RWPE2 (cell line): ENCODE measurements around the gene PDE6B.

Experiments used
- ATAC-seq: fragments of 200-7000 bp; cut with Tn5 transposase; 3 replicates; pipeline ENCODE4 v1.9.1; 2021; ENCODE audit warnings: low read depth
- DNase-seq: peaks from one replicate; pipeline ENCODE4 v3.0.0-alpha.2; 2020; ENCODE audit warnings: low spot score
- H3K27ac ChIP-seq: fragments of 450-650 bp; 2 replicates; pipeline ENCODE4 v1.5.1; 2017; ENCODE audit warnings: mild to moderate bottlenecking; ENCODE audit not compliant: poor library complexity, severe bottlenecking
- H3K27me3 ChIP-seq: fragments of 250-450 bp; sonication (Bioruptor Pico); 2 replicates; pipeline ENCODE4 v1.5.1; 2021; ENCODE audit warnings: mild to moderate bottlenecking, moderate library complexity; ENCODE audit not compliant: insufficient read depth, poor library complexity, severe bottlenecking
- H3K36me3 ChIP-seq: fragments of 250-450 bp; sonication (Bioruptor Pico); 2 replicates; pipeline ENCODE4 v1.5.1; 2020; ENCODE audit warnings: low read depth, mild to moderate bottlenecking, moderate library complexity
- H3K4me1 ChIP-seq: fragments of 250-450 bp; sonication (Bioruptor Pico); 2 replicates; pipeline ENCODE4 v1.5.1; 2021; ENCODE audit warnings: mild to moderate bottlenecking, moderate library complexity; ENCODE audit not compliant: insufficient read depth, poor library complexity, severe bottlenecking
- H3K4me3 ChIP-seq: fragments of 250-450 bp; sonication (Bioruptor Pico); 2 replicates; pipeline ENCODE4 v1.5.1; 2021; ENCODE audit warnings: mild to moderate bottlenecking, moderate library complexity; ENCODE audit not compliant: severe bottlenecking
- H3K9me3 ChIP-seq: fragments of 250-450 bp; sonication (Bioruptor Pico); 2 replicates; pipeline ENCODE4 v1.5.1; 2021; ENCODE audit warnings: mild to moderate bottlenecking, moderate library complexity; ENCODE audit not compliant: severe bottlenecking
- TF ChIP-seq, protein P1 (sequence below): fragments of 450-650 bp; IDR thresholded peaks from one replicate; pipeline ENCODE4 v1.5.1; 2017; ENCODE audit warnings: mild to moderate bottlenecking, moderate library complexity; ENCODE audit not compliant: poor library complexity, severe bottlenecking

Gene PDE6B

DNA sequence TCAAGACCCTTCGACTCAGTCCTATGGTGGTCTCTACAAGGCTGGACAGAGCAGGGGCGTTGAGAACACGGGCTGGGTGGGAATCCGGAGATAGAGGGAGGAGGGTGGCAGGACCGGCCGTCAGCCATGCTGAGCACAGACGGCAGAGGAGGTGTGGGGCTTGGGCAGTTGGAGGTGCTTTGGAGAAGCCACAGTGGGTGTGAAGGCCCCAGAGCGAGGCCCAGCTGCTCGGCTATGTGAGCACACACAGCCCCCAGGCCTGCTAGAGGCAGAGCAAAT, 4.2 kb downstream of the PDE6B start:
- H3K36me3 ChIP-seq: no peaks in the 10 kb centered on the region
- H3K4me1 ChIP-seq: no peaks in the 10 kb centered on the region
- H3K4me3 ChIP-seq: no peak overlapping the region
- H3K27ac ChIP-seq: no peak overlapping the region
- ATAC-seq (no peak), DNase-seq (no peak)
- no peaks in the 10 kb centered on the region for H3K9me3 ChIP-seq
- TF ChIP-seq, protein P1, sequence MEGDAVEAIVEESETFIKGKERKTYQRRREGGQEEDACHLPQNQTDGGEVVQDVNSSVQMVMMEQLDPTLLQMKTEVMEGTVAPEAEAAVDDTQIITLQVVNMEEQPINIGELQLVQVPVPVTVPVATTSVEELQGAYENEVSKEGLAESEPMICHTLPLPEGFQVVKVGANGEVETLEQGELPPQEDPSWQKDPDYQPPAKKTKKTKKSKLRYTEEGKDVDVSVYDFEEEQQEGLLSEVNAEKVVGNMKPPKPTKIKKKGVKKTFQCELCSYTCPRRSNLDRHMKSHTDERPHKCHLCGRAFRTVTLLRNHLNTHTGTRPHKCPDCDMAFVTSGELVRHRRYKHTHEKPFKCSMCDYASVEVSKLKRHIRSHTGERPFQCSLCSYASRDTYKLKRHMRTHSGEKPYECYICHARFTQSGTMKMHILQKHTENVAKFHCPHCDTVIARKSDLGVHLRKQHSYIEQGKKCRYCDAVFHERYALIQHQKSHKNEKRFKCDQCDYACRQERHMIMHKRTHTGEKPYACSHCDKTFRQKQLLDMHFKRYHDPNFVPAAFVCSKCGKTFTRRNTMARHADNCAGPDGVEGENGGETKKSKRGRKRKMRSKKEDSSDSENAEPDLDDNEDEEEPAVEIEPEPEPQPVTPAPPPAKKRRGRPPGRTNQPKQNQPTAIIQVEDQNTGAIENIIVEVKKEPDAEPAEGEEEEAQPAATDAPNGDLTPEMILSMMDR: no peak
- no peaks in the 10 kb centered on the region for H3K27me3 ChIP-seq

DNA sequence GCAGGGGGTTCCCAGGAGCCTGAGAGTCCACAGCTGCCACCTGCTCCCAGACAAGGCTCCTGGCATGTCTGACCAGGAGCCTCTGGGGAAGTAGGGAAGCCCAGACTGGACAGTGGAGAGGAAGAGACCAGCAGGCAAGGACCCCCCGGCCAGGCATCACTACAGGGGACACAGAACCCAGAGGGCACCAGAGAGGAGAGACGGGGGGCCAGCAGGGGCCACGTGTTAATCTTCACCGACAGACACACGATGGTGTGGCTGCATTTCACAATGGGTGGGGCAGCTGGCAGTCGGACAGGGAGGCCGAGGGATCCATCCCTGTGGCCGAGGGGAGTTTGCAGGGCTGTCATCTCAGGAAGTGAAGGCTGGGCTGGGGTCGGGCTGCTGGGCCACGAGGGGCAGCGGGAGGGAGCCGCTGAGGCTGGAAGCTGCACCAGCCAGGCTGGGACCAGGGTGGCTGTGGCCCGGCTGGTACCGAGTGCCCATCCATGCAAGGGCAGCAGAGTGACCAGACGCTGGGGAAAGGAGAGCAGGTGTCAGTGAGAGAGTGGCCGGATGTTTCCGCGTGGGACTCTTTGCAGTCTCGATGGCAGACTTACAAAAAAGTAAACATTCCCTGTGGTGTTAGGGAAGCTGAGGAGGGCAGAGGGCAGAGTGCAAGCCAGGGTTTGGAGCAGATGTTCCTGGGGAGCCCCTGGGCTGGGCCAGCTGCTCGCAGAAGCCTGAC, 4.7 kb downstream of the PDE6B start:
- DNase-seq (peak; percentile 60), ATAC-seq (no peak; the same call in 2 of the 3 replicates)
- no peaks in the 10 kb centered on the region for H3K36me3 ChIP-seq
- no peak overlapping the region for H3K4me3 ChIP-seq
- H3K4me1 ChIP-seq: no peaks in the 10 kb centered on the region
- TF ChIP-seq, protein P1: no peak
- no peaks in the 10 kb centered on the region for H3K9me3 ChIP-seq
- no peak overlapping the region for H3K27ac ChIP-seq
- H3K27me3 ChIP-seq: no peaks in the 10 kb centered on the region

- ATAC-seq (no peak), DNase-seq (no peak)
- no peak overlapping the region for H3K4me3 ChIP-seq
- H3K27ac ChIP-seq: no peak overlapping the region
- no peaks in the 10 kb centered on the region for H3K27me3 ChIP-seq
- TF ChIP-seq, protein P1: no peak
- no peaks in the 10 kb centered on the region for H3K9me3 ChIP-seq
- H3K36me3 ChIP-seq: no peaks in the 10 kb centered on the region
- H3K4me1 ChIP-seq: no peaks in the 10 kb centered on the region
Measured at GRCh38 chr4:630656-631055, 5.3 kb downstream of the PDE6B start.

DNA sequence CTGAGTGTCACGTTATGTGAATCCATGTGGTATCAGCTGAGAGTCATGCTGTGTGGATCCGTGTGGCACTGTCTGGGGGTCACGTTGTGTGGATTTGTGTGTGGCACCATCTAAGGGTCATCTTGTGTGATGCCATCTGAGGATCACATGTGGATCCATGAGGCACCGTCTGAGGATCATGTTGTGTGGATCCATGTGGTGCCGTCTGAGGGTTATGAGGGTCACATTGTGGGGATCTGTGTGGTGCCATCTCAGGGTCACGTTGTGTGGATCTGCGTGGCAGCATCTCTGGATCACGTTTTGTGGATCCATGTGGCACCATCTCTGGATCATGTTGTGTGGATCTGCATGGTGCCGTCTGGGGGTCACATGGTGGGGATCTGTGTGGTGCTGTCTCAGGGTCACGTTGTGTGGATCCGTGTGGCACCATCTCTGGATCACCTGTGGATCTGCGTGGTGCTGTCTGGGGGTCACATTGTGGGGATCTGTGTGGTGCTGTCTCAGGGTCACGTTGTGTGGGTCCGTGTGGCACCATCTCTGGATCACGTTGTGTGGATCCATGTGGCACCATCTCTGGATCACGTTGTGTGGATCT, 6.9 kb downstream of the PDE6B start:
- no peaks in the 10 kb centered on the region for H3K27me3 ChIP-seq

More for the DNA sequence above, 6.9 kb downstream of the PDE6B start:
- H3K4me1 ChIP-seq: no peaks in the 10 kb centered on the region
- TF ChIP-seq, protein P1: no peak
- H3K9me3 ChIP-seq: no peaks in the 10 kb centered on the region
- H3K27ac ChIP-seq: no peak overlapping the region
- no peak for DNase-seq
- no peak for ATAC-seq
- no peaks in the 10 kb centered on the region for H3K36me3 ChIP-seq
- H3K4me3 ChIP-seq: no peak overlapping the region
